Activated gamma-delta T cell treated with Interleukin-2 at 50 U/mL for 16 hours (primary cell): Measurements from ENCODE around the gene CNDP1.

ENCODE experiments used
- DNase-seq: peaks from one replicate; pipeline ENCODE4 v3.0.0-alpha.2; 2020

The CNDP1 gene

GRCh38 chr18:74507097-74507881 lies 27.0 kb upstream of the CNDP1 start:
- no peak for DNase-seq

GRCh38 chr18:74507927-74508326 lies 26.4 kb upstream of the CNDP1 start:
- no peak for DNase-seq

- no peak for DNase-seq
Measured at GRCh38 chr18:74508366-74508765, 25.9 kb upstream of the CNDP1 start.

GRCh38 chr18:74508821-74509225 lies 25.5 kb upstream of the CNDP1 start:
- DNase-seq, result no peak

GRCh38 chr18:74509856-74510769 lies 24.2 kb upstream of the CNDP1 start:
- no peak for DNase-seq

GRCh38 chr18:74510770-74511095 lies 23.6 kb upstream of the CNDP1 start:
- no peak for DNase-seq

- no peak for DNase-seq
Measured at GRCh38 chr18:74511823-74512222, 22.5 kb upstream of the CNDP1 start.

- no peak for DNase-seq
Measured at GRCh38 chr18:74512321-74513053, 21.8 kb upstream of the CNDP1 start.

GRCh38 chr18:74513149-74513882 lies 21.0 kb upstream of the CNDP1 start:
- no peak for DNase-seq

GRCh38 chr18:74513883-74514205 lies 20.5 kb upstream of the CNDP1 start:
- no peak for DNase-seq

GRCh38 chr18:74514860-74515495 lies 19.3 kb upstream of the CNDP1 start:
- no peak for DNase-seq

GRCh38 chr18:74515620-74516231 lies 18.6 kb upstream of the CNDP1 start:
- DNase-seq, result no peak

- DNase-seq, result no peak
Measured at GRCh38 chr18:74516271-74517235, 17.7 kb upstream of the CNDP1 start.

GRCh38 chr18:74517236-74517630 lies 17.1 kb upstream of the CNDP1 start:
- no peak for DNase-seq

- DNase-seq, result no peak
Measured at GRCh38 chr18:74518456-74519295, 15.6 kb upstream of the CNDP1 start.

- no peak for DNase-seq
Measured at GRCh38 chr18:74519320-74520095, 14.8 kb upstream of the CNDP1 start.

GRCh38 chr18:74520096-74520833 lies 14.0 kb upstream of the CNDP1 start:
- no peak for DNase-seq

- no peak for DNase-seq
Measured at GRCh38 chr18:74521068-74521725, 13.1 kb upstream of the CNDP1 start.
